Neural cell (in vitro differentiated cells): ENCODE results near the gene CFAP52. TPM values are rescaled to one million over a fixed set of nuclear protein-coding genes. Genes with fewer than 3 reads are reported as not detected.

Experiments
- H2AFZ ChIP-seq: fragments of 200-600, 300-800 bp; sonication (generic), shearing (Covaris generic); 2 replicates; pipeline ENCODE4 v1.6.0; 2014; ENCODE audit warnings: low read depth, mild to moderate bottlenecking, antibody characterized with exemption, low read length, moderate library complexity
- H3F3A ChIP-seq: fragments of 200-600 bp; shearing (Covaris generic); 2 replicates; pipeline ENCODE4 v1.6.1; 2016; ENCODE audit warnings: mild to moderate bottlenecking, moderate library complexity, mixed read lengths, antibody characterized with exemption, low read length; ENCODE audit not compliant: insufficient read depth, poor library complexity, severe bottlenecking
- H3K27ac ChIP-seq: fragments of 200-600, 300-800 bp; sonication (generic), shearing (Covaris generic); 2 replicates; pipeline ENCODE4 v1.5.1; 2014; ENCODE audit warnings: mild to moderate bottlenecking, low read length, moderate library complexity
- H3K27me3 ChIP-seq: fragments of 300-800, 200-600 bp; sonication (generic), shearing (Covaris generic); 2 replicates; pipeline ENCODE4 v1.6.0; 2014; ENCODE audit warnings: mild to moderate bottlenecking, low read depth, low read length, moderate library complexity; ENCODE audit not compliant: insufficient read depth
- H3K36me3 ChIP-seq: fragments of 300-800, 200-600 bp; sonication (generic), shearing (Covaris generic); 2 replicates; pipeline ENCODE4 v1.5.1; 2014; ENCODE audit warnings: mild to moderate bottlenecking, antibody characterized with exemption, low read length, moderate library complexity; ENCODE audit not compliant: insufficient read depth
- H3K4me2 ChIP-seq: fragments of 300-800, 200-600 bp; sonication (generic), shearing (Covaris generic); 2 replicates; pipeline ENCODE4 v1.6.0; 2014; ENCODE audit warnings: mild to moderate bottlenecking, low read length
- H3K4me3 ChIP-seq: fragments of 300-800, 200-600 bp; sonication (generic), shearing (Covaris generic); 2 replicates; pipeline ENCODE4 v1.5.1; 2014; ENCODE audit warnings: mild to moderate bottlenecking, low read length, moderate library complexity
- H3K79me2 ChIP-seq: fragments of 200-600 bp; shearing (Covaris generic); replicated peaks from 2 replicates; pipeline ENCODE4 v1.6.0; 2014; ENCODE audit warnings: mild to moderate bottlenecking, low read length, moderate library complexity; ENCODE audit not compliant: insufficient read depth
- H3K9ac ChIP-seq: fragments of 300-800, 200-600 bp; sonication (generic), shearing (Covaris generic); 2 replicates; pipeline ENCODE4 v1.6.1; 2016; ENCODE audit warnings: mild to moderate bottlenecking, low read length, mixed read lengths
- H3K9me2 ChIP-seq: fragments of 200-600 bp; shearing (Covaris generic); 2 replicates; pipeline ENCODE4 v1.6.1; 2016; ENCODE audit warnings: mild to moderate bottlenecking, low read length, mixed read lengths; ENCODE audit not compliant: insufficient read depth
- H3K9me3 ChIP-seq: fragments of 200-600, 300-800 bp; sonication (generic), shearing (Covaris generic); 2 replicates; pipeline ENCODE4 v1.6.1; 2016; ENCODE audit warnings: mild to moderate bottlenecking, mixed run types, low read length, moderate library complexity, mixed read lengths
- H4K20me1 ChIP-seq: fragments of 200-600 bp; shearing (Covaris generic); 2 replicates; pipeline ENCODE4 v1.6.1; 2016; ENCODE audit warnings: mild to moderate bottlenecking, mixed run types; ENCODE audit not compliant: insufficient read depth
- CTCF ChIP-seq: fragments of 450-650 bp; IDR thresholded peaks from 2 replicates; pipeline ENCODE4 v1.5.1; 2014; ENCODE audit warnings: antibody characterized with exemption, mild to moderate bottlenecking, moderate library complexity; ENCODE audit not compliant: poor library complexity, severe bottlenecking
- EP300 ChIP-seq: fragments of 450-650 bp; conservative IDR thresholded peaks from 2 replicates; pipeline ENCODE4 v1.6.1; 2014; ENCODE audit warnings: antibody characterized with exemption, mild to moderate bottlenecking, moderate library complexity; ENCODE audit not compliant: poor library complexity, severe bottlenecking
- EZH2 ChIP-seq: fragments of 200-600, 300-800 bp; shearing (Covaris generic), sonication (generic); IDR thresholded peaks from 2 replicates; pipeline ENCODE4 v1.6.1; 2014; ENCODE audit warnings: antibody characterized with exemption, low read length, borderline replicate concordance, mild to moderate bottlenecking; ENCODE audit not compliant: insufficient read depth, poor library complexity, severe bottlenecking
- MXI1 ChIP-seq: fragments of 450-650 bp; conservative IDR thresholded peaks from 2 replicates; pipeline ENCODE4 v1.6.1; 2014; ENCODE audit warnings: antibody characterized with exemption, mild to moderate bottlenecking; ENCODE audit not compliant: poor library complexity, severe bottlenecking
- POLR2AphosphoS5 ChIP-seq: IDR thresholded peaks from 2 replicates; pipeline ENCODE4 v1.6.1; 2012
- RAD21 ChIP-seq: fragments of 450-650 bp; conservative IDR thresholded peaks from 2 replicates; pipeline ENCODE4 v1.6.1; 2014; ENCODE audit warnings: antibody characterized with exemption, mild to moderate bottlenecking, moderate library complexity
- REST ChIP-seq: IDR thresholded peaks from 2 replicates; pipeline ENCODE4 v1.6.1; 2012; ENCODE audit warnings: borderline replicate concordance
- SMC3 ChIP-seq: fragments of 450-650 bp; conservative IDR thresholded peaks from 2 replicates; pipeline ENCODE4 v1.6.1; 2014; ENCODE audit warnings: antibody characterized with exemption, mild to moderate bottlenecking, moderate library complexity; ENCODE audit not compliant: poor library complexity
- TAF1 ChIP-seq: IDR thresholded peaks from 2 replicates; pipeline ENCODE4 v1.6.1; 2012; ENCODE audit warnings: low read depth
- polyA plus RNA-seq: library from polyadenylated mRNA; depleted of rRNA; stranded (reverse); fragments of >200 nt; gene quantifications from 2 replicates; pipeline ENCODE4 v1.2.3, GENCODE V29; 2014

CFAP52 gene
- polyA plus RNA-seq, 1 donor from 2014 or later = 1.9 TPM

DNA sequence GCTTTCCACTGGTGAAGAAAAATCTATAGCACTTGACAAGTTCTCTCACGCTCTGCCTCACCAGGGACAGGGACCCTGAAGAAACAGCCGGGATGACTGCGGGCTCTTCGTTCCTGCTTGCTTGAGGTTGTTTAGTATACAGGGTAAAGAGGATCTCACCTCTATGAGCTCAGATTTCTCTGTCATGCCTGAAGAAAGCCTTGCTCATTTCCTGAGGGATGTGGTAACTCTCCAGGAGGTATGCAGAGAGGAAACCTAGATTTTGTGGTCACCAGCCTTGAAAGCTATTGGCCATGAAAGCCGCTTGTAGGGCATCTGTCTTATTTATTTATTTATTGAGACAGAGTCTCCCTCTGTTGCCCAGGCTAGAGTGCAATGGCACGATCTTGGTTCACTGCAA lies 92.1 kb downstream of the CFAP52 start:
- Histone ChIP-seq H3K27me3 (no peaks in the 10 kb centered on the region), H3K4me3 (no peak overlapping the region), H3K79me2 (no peaks in the 10 kb centered on the region), H3K27ac (no peak overlapping the region), H3K36me3 (no peaks in the 10 kb centered on the region), H3K9me2 (no peaks in the 10 kb centered on the region), H3K9me3 (no peaks in the 10 kb centered on the region), H3K9ac (no peak overlapping the region), H3K4me2 (no peak overlapping the region), H4K20me1 (no peaks in the 10 kb centered on the region), H2AFZ (no peak overlapping the region), H3F3A (no peaks in the 10 kb centered on the region)
- TF ChIP-seq CTCF (no peak), EZH2 (no peak), RAD21 (no peak), MXI1 (no peak), EP300 (no peak), POLR2AphosphoS5 (no peak), SMC3 (no peak), TAF1 (no peak), REST (no peak)

DNA sequence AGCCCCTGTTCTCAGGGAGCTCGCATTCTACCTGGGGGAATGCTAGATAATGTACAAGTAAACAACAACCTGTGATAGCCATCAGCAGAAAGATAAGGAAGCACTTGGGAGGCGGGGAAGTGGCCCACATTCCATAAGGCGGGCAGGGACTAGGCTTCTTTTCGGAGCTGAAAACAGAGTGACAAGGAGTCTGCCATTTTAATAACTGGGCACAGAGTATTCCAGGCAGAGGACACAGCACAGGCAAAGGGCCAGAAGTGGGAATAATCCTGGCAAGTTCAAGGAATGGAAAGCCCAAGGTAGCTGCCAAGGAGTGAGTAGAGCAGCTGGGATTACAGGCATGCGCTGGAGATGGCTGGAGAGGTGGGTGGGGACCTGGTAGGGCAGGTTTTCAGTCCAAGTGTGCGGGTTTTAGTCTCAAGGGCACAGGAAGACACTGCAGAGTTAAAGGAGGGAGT lies 93.1 kb downstream of the CFAP52 start:
- no peaks in the 10 kb centered on the region for H4K20me1 ChIP-seq
- H3K27ac ChIP-seq = no peak overlapping the region
- no peaks in the 10 kb centered on the region for H3K79me2 ChIP-seq
- no peak overlapping the region for H3K4me3 ChIP-seq
- H3K9ac ChIP-seq = no peak overlapping the region
- no peaks in the 10 kb centered on the region for H3F3A ChIP-seq
- no peak overlapping the region for H2AFZ ChIP-seq
- H3K27me3 ChIP-seq = no peaks in the 10 kb centered on the region
- H3K9me3 ChIP-seq = no peaks in the 10 kb centered on the region
- TF ChIP-seq SMC3 (no peak), POLR2AphosphoS5 (no peak), EZH2 (no peak), RAD21 (no peak), TAF1 (no peak), REST (no peak), MXI1 (no peak), EP300 (no peak), CTCF (no peak)
- no peak overlapping the region for H3K4me2 ChIP-seq
- no peaks in the 10 kb centered on the region for H3K36me3 ChIP-seq
- H3K9me2 ChIP-seq = no peaks in the 10 kb centered on the region
